ENCODE data around the gene PRIMA1. TPM values are rescaled to one million over a fixed set of nuclear protein-coding genes. Genes with fewer than 3 reads are reported as not detected.
"Not testable (repeated sequence)": the region's sequence is repeated elsewhere in the genome, so short reads cannot be mapped to it uniquely, and the experiment has no call there.

PRIMA1 gene
- total RNA-seq, 1 donor from 2014 or later: 2.4 TPM

DNA sequence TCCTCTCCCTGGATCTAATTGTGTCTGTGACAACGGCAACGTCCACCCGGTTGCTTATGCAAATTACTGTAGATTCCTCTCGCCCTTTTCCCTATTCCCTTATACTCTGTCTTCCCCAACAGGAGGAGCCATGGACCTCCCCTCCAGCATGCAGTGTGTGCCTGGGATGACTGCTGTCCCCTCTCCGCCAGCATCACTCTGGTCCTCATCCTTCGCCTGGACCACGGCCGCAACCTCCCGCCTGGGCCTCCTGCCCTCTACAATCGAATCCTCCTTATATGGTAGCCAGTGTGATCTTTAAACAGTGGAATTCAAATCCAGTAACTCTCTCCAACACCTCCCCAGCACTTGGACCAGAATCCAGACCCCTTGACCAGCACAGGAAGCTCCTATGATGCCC is 30.6 kb upstream of the PRIMA1 start:
- Mint-ChIP-seq H3K36me3 (ENCODE audit: unreplicated experiment) (peaks cover 17% of the 10 kb centered on the region), H3K4me1 (ENCODE audit: low read depth, unreplicated experiment) (no peaks in the 10 kb centered on the region), H3K27me3 (ENCODE audit: unreplicated experiment) (peaks cover 5% of the 10 kb centered on the region), H3K27ac (ENCODE audit: unreplicated experiment) (no peak overlapping the region), H3K9me3 (ENCODE audit: unreplicated experiment) (peaks cover 3% of the 10 kb centered on the region), H3K4me3 (ENCODE audit: unreplicated experiment) (no peak overlapping the region)
- DNase-seq: no peak
- TF ChIP-seq, protein P1, sequence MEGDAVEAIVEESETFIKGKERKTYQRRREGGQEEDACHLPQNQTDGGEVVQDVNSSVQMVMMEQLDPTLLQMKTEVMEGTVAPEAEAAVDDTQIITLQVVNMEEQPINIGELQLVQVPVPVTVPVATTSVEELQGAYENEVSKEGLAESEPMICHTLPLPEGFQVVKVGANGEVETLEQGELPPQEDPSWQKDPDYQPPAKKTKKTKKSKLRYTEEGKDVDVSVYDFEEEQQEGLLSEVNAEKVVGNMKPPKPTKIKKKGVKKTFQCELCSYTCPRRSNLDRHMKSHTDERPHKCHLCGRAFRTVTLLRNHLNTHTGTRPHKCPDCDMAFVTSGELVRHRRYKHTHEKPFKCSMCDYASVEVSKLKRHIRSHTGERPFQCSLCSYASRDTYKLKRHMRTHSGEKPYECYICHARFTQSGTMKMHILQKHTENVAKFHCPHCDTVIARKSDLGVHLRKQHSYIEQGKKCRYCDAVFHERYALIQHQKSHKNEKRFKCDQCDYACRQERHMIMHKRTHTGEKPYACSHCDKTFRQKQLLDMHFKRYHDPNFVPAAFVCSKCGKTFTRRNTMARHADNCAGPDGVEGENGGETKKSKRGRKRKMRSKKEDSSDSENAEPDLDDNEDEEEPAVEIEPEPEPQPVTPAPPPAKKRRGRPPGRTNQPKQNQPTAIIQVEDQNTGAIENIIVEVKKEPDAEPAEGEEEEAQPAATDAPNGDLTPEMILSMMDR (IDR thresholded peaks at IDR 0.05; ENCODE audit: partially characterized antibody, unreplicated experiment): no peak

DNA sequence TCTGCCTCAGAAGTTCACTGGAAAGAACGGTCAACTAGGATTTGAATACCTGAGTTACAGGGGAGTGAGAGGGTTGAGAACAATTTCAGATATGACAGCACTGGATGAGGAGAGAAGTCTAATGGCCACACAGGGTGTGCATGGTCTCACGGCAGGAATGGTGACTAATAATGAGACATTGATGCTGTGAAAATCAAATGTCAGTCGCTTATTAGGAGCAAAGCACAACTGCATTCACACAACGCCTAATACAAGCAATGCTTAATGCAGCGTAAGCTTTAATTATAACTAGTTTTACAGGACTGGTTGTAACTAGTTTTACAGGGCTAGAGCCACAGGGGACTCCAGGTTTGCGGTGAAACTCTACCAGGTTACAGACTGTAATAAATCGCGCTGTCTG is 23.4 kb upstream of the PRIMA1 start:
- Mint-ChIP-seq H3K4me3 (ENCODE audit: unreplicated experiment) (no peak overlapping the region), H3K9me3 (ENCODE audit: unreplicated experiment) (peaks cover 9% of the 10 kb centered on the region), H3K4me1 (ENCODE audit: low read depth, unreplicated experiment) (no peaks in the 10 kb centered on the region), H3K27ac (ENCODE audit: unreplicated experiment) (no peak overlapping the region), H3K27me3 (ENCODE audit: unreplicated experiment) (no peaks in the 10 kb centered on the region), H3K36me3 (ENCODE audit: unreplicated experiment) (peaks cover 28% of the 10 kb centered on the region)
- no peak for DNase-seq
- TF ChIP-seq, protein P1 (IDR thresholded peaks at IDR 0.05; ENCODE audit: partially characterized antibody, unreplicated experiment): no peak

DNA sequence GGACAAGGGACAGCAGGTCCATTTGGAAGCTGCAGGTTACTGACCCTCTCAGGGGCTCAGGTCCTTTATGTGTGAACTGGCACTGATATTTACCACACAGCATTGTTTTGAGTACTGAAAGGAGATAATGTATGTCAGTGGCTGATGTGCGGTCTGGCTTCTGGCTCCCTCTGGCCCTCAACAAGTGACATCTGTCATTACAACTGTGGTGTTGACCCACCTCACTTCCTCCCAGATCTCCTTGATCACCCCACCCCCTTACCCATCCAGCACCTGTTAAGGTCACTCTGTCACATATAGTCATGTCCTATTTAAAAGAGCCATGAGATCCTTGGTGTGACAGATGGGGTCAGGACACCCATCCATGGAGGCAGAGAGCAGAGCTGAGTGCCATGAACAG is 22.7 kb upstream of the PRIMA1 start:
- Mint-ChIP-seq H3K36me3 (ENCODE audit: unreplicated experiment) (peaks cover 23% of the 10 kb centered on the region), H3K9me3 (ENCODE audit: unreplicated experiment) (peaks cover 9% of the 10 kb centered on the region), H3K27ac (ENCODE audit: unreplicated experiment) (no peak overlapping the region), H3K4me3 (ENCODE audit: unreplicated experiment) (no peak overlapping the region), H3K4me1 (ENCODE audit: low read depth, unreplicated experiment) (no peaks in the 10 kb centered on the region), H3K27me3 (ENCODE audit: unreplicated experiment) (no peaks in the 10 kb centered on the region)
- no peak for DNase-seq
- TF ChIP-seq, protein P1 (IDR thresholded peaks at IDR 0.05; ENCODE audit: partially characterized antibody, unreplicated experiment): no peak

- H3K9me3 Mint-ChIP-seq (ENCODE audit: unreplicated experiment); DNase-seq; H3K27ac Mint-ChIP-seq (ENCODE audit: unreplicated experiment); H3K4me1 Mint-ChIP-seq (ENCODE audit: low read depth, unreplicated experiment); H3K4me3 Mint-ChIP-seq (ENCODE audit: unreplicated experiment); H3K27me3 Mint-ChIP-seq (ENCODE audit: unreplicated experiment): not testable (repeated sequence)
- peaks cover 23% of the 10 kb centered on the region for H3K36me3 Mint-ChIP-seq (ENCODE audit: unreplicated experiment)
These were observed 21.5 kb upstream of the PRIMA1 start for GRCh38 chr14:93809491-93810420.

DNA sequence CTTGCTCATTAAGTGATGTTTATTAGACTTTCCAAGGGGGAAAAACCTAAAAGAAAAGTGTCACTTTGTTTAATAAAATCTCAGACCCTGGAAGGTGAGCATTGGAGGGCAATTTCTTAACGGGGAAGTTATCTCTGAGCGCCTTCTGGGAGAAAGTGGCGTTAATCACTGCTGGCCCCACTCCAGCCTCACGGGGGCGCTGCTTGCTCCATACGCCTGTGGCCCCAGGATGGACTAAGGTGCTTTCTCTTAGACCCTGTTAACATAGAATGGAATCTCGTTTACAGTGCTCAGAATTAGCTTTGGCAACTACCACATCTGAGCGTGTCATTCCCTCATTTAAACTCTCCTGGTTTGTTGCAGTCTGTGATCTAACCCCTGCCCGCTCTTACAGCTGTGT is 16.4 kb upstream of the PRIMA1 start:
- no peak overlapping the region for H3K4me3 Mint-ChIP-seq (ENCODE audit: unreplicated experiment)
- peaks cover 10% of the 10 kb centered on the region for H3K36me3 Mint-ChIP-seq (ENCODE audit: unreplicated experiment)
- no peaks in the 10 kb centered on the region for H3K4me1 Mint-ChIP-seq (ENCODE audit: low read depth, unreplicated experiment)
- no peak for DNase-seq
- H3K9me3 Mint-ChIP-seq (ENCODE audit: unreplicated experiment): peaks cover 5% of the 10 kb centered on the region
- TF ChIP-seq, protein P1 (IDR thresholded peaks at IDR 0.05; ENCODE audit: partially characterized antibody, unreplicated experiment): peak; percentile 22
- H3K27me3 Mint-ChIP-seq (ENCODE audit: unreplicated experiment): peaks cover 7% of the 10 kb centered on the region
- no peak overlapping the region for H3K27ac Mint-ChIP-seq (ENCODE audit: unreplicated experiment)
